GM06990 (cell line): ENCODE results near the gene PHF10.

Experiments used
- DNase-seq: peaks from one replicate; pipeline ENCODE4 v3.0.0-alpha.2; 2011; ENCODE audit not compliant: insufficient read length; ENCODE audit errors: extremely low read depth
- H3K27me3 ChIP-seq: replicated peaks from 2 replicates; pipeline ENCODE4 v1.6.0; 2011; ENCODE audit warnings: low read length; ENCODE audit not compliant: control insufficient read depth, insufficient read depth
- H3K36me3 ChIP-seq: 2 replicates; pipeline ENCODE4 v1.5.1; 2011; ENCODE audit warnings: low read length; ENCODE audit not compliant: control insufficient read depth, insufficient read depth
- H3K4me3 ChIP-seq: replicated peaks from 2 replicates; pipeline ENCODE4 v1.5.1; 2011; ENCODE audit warnings: low read depth, mild to moderate bottlenecking, control low read depth, low read length
- CTCF ChIP-seq: IDR thresholded peaks from 2 replicates; pipeline ENCODE4 v1.5.1; 2011; ENCODE audit warnings: low read length, control low read depth, mild to moderate bottlenecking, inconsistent platforms; ENCODE audit not compliant: insufficient read depth, poor library complexity, severe bottlenecking

Gene PHF10

GRCh38 chr6:169755162-169755561 is 30.9 kb upstream of the PHF10 start:
- Histone ChIP-seq H3K27me3 (no peaks in the 10 kb centered on the region), H3K4me3 (no peak overlapping the region), H3K36me3 (peaks cover 4% of the 10 kb centered on the region)
- DNase-seq = no peak
- no peak for TF ChIP-seq CTCF

GRCh38 chr6:169752074-169752623 is 27.8 kb upstream of the PHF10 start:
- DNase-seq = no peak

GRCh38 chr6:169751242-169752073 is 27.2 kb upstream of the PHF10 start, which contains the start of the genes DYNLT2 and ERMARD:
Gene DYNLT2, minus strand, starts transcription at chr6:169751572. Its CDS starts 114 bp downstream, at chr6:169751458.
Gene ERMARD, plus strand, starts transcription at chr6:169751622. Its CDS starts 36 bp downstream, at chr6:169751658.
- DNase-seq = peak; percentile 97
- peak; percentile 3 for TF ChIP-seq CTCF
- Histone ChIP-seq H3K4me3 (peak within 1 kb of the TSS; percentile 78), H3K36me3 (no peaks in the 10 kb centered on the region), H3K27me3 (no peaks in the 10 kb centered on the region)

More at GRCh38 chr6:169752074-169752623, 27.8 kb upstream of the PHF10 start:
- TF ChIP-seq CTCF = no peak
- H3K36me3 ChIP-seq = no peaks in the 10 kb centered on the region; the same call in 1 of the 2 replicates
- H3K27me3 ChIP-seq = no peaks in the 10 kb centered on the region
- H3K4me3 ChIP-seq = peak overlapping the region; percentile 78

- H3K27me3 ChIP-seq = no peaks in the 10 kb centered on the region
- no peak for TF ChIP-seq CTCF
- DNase-seq = no peak
- no peak overlapping the region for H3K4me3 ChIP-seq
- no peaks in the 10 kb centered on the region for H3K36me3 ChIP-seq
Observed at GRCh38 chr6:169746556-169746955, 22.3 kb upstream of the PHF10 start.

GRCh38 chr6:169745405-169745804 is 21.1 kb upstream of the PHF10 start:
- no peak for DNase-seq
- Histone ChIP-seq H3K27me3 (no peaks in the 10 kb centered on the region), H3K36me3 (no peaks in the 10 kb centered on the region), H3K4me3 (no peak overlapping the region)
- no peak for TF ChIP-seq CTCF
